Measurements from ENCODE around the gene CALCOCO1.

The CALCOCO1 gene

GRCh38 chr12:53746592-53747092 is 19.4 kb upstream of the CALCOCO1 start:
- peak; percentile 83 for DNase-seq (ENCODE audit: extremely low read depth, low read depth)
- no peak; the same call in none of the 2 replicates for TF ChIP-seq CTCF (IDR thresholded peaks at IDR 0.05; ENCODE audit: low read depth, low read length)

GRCh38 chr12:53744751-53745150 is 17.5 kb upstream of the CALCOCO1 start:
- no peak for DNase-seq (ENCODE audit: extremely low read depth, low read depth)
- no peak for TF ChIP-seq CTCF (IDR thresholded peaks at IDR 0.05; ENCODE audit: low read depth, low read length)

GRCh38 chr12:53744130-53744441 is 16.8 kb upstream of the CALCOCO1 start:
- TF ChIP-seq CTCF (IDR thresholded peaks at IDR 0.05; ENCODE audit: low read depth, low read length): no peak
- no peak for DNase-seq (ENCODE audit: extremely low read depth, low read depth)

GRCh38 chr12:53743266-53744129 is 16.2 kb upstream of the CALCOCO1 start:
- DNase-seq (ENCODE audit: extremely low read depth, low read depth): no peak
- TF ChIP-seq CTCF (IDR thresholded peaks at IDR 0.05; ENCODE audit: low read depth, low read length): peak; percentile 91

- no peak for TF ChIP-seq CTCF (IDR thresholded peaks at IDR 0.05; ENCODE audit: low read depth, low read length)
- no peak for DNase-seq (ENCODE audit: extremely low read depth, low read depth)
Measured at GRCh38 chr12:53740130-53740491, 12.9 kb upstream of the CALCOCO1 start.

GRCh38 chr12:53739214-53740129 is 12.2 kb upstream of the CALCOCO1 start:
- DNase-seq (ENCODE audit: extremely low read depth, low read depth): no peak

More at GRCh38 chr12:53739214-53740129, 12.2 kb upstream of the CALCOCO1 start:
- TF ChIP-seq CTCF (IDR thresholded peaks at IDR 0.05; ENCODE audit: low read depth, low read length): no peak

All from AG09319 (cell line).